PC-3 (cell line): ENCODE data around the gene KRTCAP2. TPM values are rescaled to one million over a fixed set of nuclear protein-coding genes. Genes with fewer than 3 reads are reported as not detected.

Source experiments
- ATAC-seq: fragments of 200-7000 bp; cut with Tn5 transposase; 2 replicates; pipeline ENCODE4 v1.9.1; 2020; ENCODE audit warnings: mild to moderate bottlenecking, moderate library complexity
- BruUV-seq: library from RNA; stranded (reverse); fragments of 400-500 nt; replicated peaks from 2 replicates; lab custom pipeline; 2021; lab: Mats Ljungman, UMichigan
- CTCF ChIA-PET: fragments of 300-600 bp; sonication (Branson Sonifier 250); formaldehyde crosslinking; loops from one replicate; lab custom pipeline; 2022; ENCODE audit warnings: antibody characterized with exemption; lab: Charles Lee
- POLR2A ChIA-PET: fragments of 300-600 bp; sonication (Branson Sonifier 250); formaldehyde crosslinking; loops from one replicate; lab custom pipeline; 2022; ENCODE audit warnings: antibody characterized with exemption; ENCODE audit not compliant: unreplicated experiment; lab: Charles Lee
- DNase-seq: peaks from one replicate; pipeline ENCODE4 v3.0.0-alpha.2; 2015
- H2AFZ ChIP-seq: fragments of 300-600 bp; sonication (generic); 2 replicates; pipeline ENCODE4 v1.6.0; 2016; ENCODE audit warnings: antibody characterized with exemption, low read length
- H3F3A ChIP-seq: fragments of 300-600 bp; sonication (generic); one replicate; pipeline ENCODE4 v1.6.0; 2017; ENCODE audit warnings: antibody characterized with exemption, low read length, control low read depth, mild to moderate bottlenecking; ENCODE audit not compliant: unreplicated experiment
- H3K27ac ChIP-seq: fragments of 300-600 bp; sonication (generic); 2 replicates; pipeline ENCODE4 v1.5.1; 2016; ENCODE audit warnings: mild to moderate bottlenecking, low read length
- H3K27me3 ChIP-seq: fragments of 300-600 bp; sonication (generic); 2 replicates; pipeline ENCODE4 v1.6.1; 2016; ENCODE audit warnings: low read length, mixed read lengths
- H3K36me3 ChIP-seq: fragments of 300-600 bp; sonication (generic); 2 replicates; pipeline ENCODE4 v1.6.1; 2016; ENCODE audit warnings: low read depth, mixed run types, low read length, mixed read lengths
- H3K4me1 ChIP-seq: fragments of 300-600 bp; sonication (generic); 2 replicates; pipeline ENCODE4 v1.5.1; 2016; ENCODE audit warnings: low read length; ENCODE audit not compliant: insufficient read depth
- H3K4me2 ChIP-seq: fragments of 300-600 bp; sonication (generic); 2 replicates; pipeline ENCODE4 v1.6.0; 2016; ENCODE audit warnings: low read length
- H3K4me3 ChIP-seq: fragments of 300-600 bp; sonication (generic); 2 replicates; pipeline ENCODE4 v1.5.1; 2016; ENCODE audit warnings: mild to moderate bottlenecking, low read length, mixed read lengths
- H3K79me2 ChIP-seq: fragments of 300-600 bp; sonication (generic); 2 replicates; pipeline ENCODE4 v1.6.1; 2017; ENCODE audit warnings: low read length, mixed read lengths
- H3K9ac ChIP-seq: fragments of 300-600 bp; sonication (generic); 2 replicates; pipeline ENCODE4 v1.6.0; 2016; ENCODE audit warnings: mild to moderate bottlenecking, low read length
- H3K9me2 ChIP-seq: fragments of 300-600 bp; sonication (generic); replicated peaks from 2 replicates; pipeline ENCODE4 v1.6.1; 2016; ENCODE audit warnings: mixed run types, low read length, mixed read lengths
- H3K9me3 ChIP-seq: fragments of 300-600 bp; sonication (generic); 2 replicates; pipeline ENCODE4 v1.6.1; 2016; ENCODE audit warnings: low read length, mixed read lengths
- H4K20me1 ChIP-seq: fragments of 300-600 bp; sonication (generic); 2 replicates; pipeline ENCODE4 v1.6.1; 2016; ENCODE audit warnings: low read length, mixed read lengths
- EZH2 ChIP-seq: fragments of 300-600 bp; sonication (generic); IDR thresholded peaks from one replicate; pipeline ENCODE4 v1.6.1; 2017; ENCODE audit warnings: antibody characterized with exemption, mild to moderate bottlenecking, low read length; ENCODE audit not compliant: unreplicated experiment
- EZH2phosphoT487 ChIP-seq: fragments of 300-600 bp; sonication (generic); IDR thresholded peaks from 2 replicates; pipeline ENCODE4 v1.6.1; 2018; ENCODE audit warnings: mild to moderate bottlenecking, antibody characterized with exemption, low read length, borderline replicate concordance
- intact Hi-C: fragments of 100-400 bp; cut with micrococcal nuclease; formaldehyde crosslinking; loops from 2 replicates; pipeline ENCODE4 v1.9.0; 2023
- total RNA-seq: library from RNA; depleted of rRNA; stranded (reverse); fragments of >200 nt; gene quantifications from 2 replicates; pipeline ENCODE4 v1.2.3, GENCODE V29; 2014
- TF ChIP-seq, protein P1 (sequence below): fragments of 300-600 bp; sonication (generic); conservative IDR thresholded peaks from 2 replicates; pipeline ENCODE4 v1.5.1; 2017; ENCODE audit warnings: antibody characterized with exemption, low read depth, mild to moderate bottlenecking, low read length

Gene KRTCAP2
- total RNA-seq, 1 experiment from 2014 or later = 241 TPM

GRCh38 chr1:155200920-155201319, 27.8 kb upstream of the KRTCAP2 start:
- intact Hi-C loops = no loop called here
- no peak overlapping the region for H3K4me2 ChIP-seq
- peaks cover 4% of the 10 kb centered on the region; the same call in 1 of the 2 replicates for H3K36me3 ChIP-seq
- no peaks in the 10 kb centered on the region for H3F3A ChIP-seq
- ChIA-PET CTCF (no interaction called here), POLR2A (no interaction called here)
- H3K27ac ChIP-seq = no peak overlapping the region
- no peaks in the 10 kb centered on the region for H3K79me2 ChIP-seq
- H3K4me1 ChIP-seq = peaks cover under 1% of the 10 kb centered on the region; the same call in 1 of the 2 replicates
- H2AFZ ChIP-seq = no peak overlapping the region
- H4K20me1 ChIP-seq = no peaks in the 10 kb centered on the region
- no peaks in the 10 kb centered on the region for H3K9me2 ChIP-seq
- H3K4me3 ChIP-seq = no peak overlapping the region
- no peak overlapping the region for H3K9ac ChIP-seq
- no peaks in the 10 kb centered on the region for H3K9me3 ChIP-seq
- TF ChIP-seq EZH2phosphoT487 (no peak), EZH2 (no peak)
- TF ChIP-seq, protein P1, sequence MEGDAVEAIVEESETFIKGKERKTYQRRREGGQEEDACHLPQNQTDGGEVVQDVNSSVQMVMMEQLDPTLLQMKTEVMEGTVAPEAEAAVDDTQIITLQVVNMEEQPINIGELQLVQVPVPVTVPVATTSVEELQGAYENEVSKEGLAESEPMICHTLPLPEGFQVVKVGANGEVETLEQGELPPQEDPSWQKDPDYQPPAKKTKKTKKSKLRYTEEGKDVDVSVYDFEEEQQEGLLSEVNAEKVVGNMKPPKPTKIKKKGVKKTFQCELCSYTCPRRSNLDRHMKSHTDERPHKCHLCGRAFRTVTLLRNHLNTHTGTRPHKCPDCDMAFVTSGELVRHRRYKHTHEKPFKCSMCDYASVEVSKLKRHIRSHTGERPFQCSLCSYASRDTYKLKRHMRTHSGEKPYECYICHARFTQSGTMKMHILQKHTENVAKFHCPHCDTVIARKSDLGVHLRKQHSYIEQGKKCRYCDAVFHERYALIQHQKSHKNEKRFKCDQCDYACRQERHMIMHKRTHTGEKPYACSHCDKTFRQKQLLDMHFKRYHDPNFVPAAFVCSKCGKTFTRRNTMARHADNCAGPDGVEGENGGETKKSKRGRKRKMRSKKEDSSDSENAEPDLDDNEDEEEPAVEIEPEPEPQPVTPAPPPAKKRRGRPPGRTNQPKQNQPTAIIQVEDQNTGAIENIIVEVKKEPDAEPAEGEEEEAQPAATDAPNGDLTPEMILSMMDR = no peak
- no peaks in the 10 kb centered on the region for H3K27me3 ChIP-seq
- no peak for ATAC-seq
- no TSS peak for BruUV-seq
- no peak for DNase-seq

DNA sequence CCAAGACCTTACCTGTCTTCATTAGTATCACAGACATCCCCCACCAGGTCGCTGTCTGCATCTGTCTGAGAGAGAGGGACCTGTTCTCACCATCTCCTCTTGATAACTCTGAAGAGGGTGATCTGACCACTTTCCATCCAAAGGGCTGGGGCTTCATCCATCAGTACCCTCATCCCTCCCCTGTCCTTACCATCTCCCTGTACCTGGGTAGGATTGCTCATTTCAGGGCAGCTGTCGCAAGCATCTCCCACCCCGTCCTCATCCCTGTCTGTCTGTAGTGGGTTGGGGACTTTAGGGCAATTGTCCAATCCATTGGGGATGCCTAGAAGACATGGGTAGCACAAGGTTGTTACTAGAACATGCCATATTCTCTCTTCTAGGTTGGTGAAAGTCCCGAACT, 26.7 kb upstream of the KRTCAP2 start:
- intact Hi-C loops = no loop called here

DNA sequence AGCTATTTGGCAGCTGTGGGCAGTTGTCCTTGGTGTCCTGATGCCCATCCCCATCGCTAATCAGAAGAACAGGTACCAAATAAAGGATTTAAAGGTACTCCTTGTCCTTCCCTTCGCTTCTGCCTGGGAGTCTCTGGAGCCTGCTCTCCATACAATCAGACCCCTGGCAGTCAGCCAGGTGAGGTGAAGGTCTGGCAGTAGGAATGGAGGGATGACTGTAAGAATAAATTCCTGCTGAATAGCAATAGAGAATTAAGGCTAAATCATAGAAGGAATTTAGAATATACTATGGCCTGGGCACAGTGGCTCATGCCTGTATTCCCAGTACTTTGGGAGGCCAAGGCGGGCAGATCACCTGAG, 25.4 kb upstream of the KRTCAP2 start:
- H3K4me2 ChIP-seq = no peak overlapping the region
- ChIA-PET CTCF (no interaction called here), POLR2A (interaction anchor here (0.9 kb wide), 1 partner anchor 118 kb away, joined by 6 read pairs; no protein-coding TSS in a partner anchor)
- H3K27ac ChIP-seq = no peak overlapping the region
- no TSS peak for BruUV-seq
- peaks cover 4% of the 10 kb centered on the region; the same call in 1 of the 2 replicates for H3K36me3 ChIP-seq
- no peak overlapping the region for H3K4me3 ChIP-seq
- no peak overlapping the region for H2AFZ ChIP-seq
- no peaks in the 10 kb centered on the region for H4K20me1 ChIP-seq
- TF ChIP-seq EZH2phosphoT487 (no peak), EZH2 (no peak)
- H3F3A ChIP-seq = no peaks in the 10 kb centered on the region
- peaks cover 4% of the 10 kb centered on the region; the same call in 1 of the 2 replicates for H3K79me2 ChIP-seq
- no peak for ATAC-seq
- no peaks in the 10 kb centered on the region for H3K27me3 ChIP-seq
- no peaks in the 10 kb centered on the region for H3K9me3 ChIP-seq
- no peak overlapping the region for H3K9ac ChIP-seq
- intact Hi-C loops = no loop called here
- no peaks in the 10 kb centered on the region for H3K9me2 ChIP-seq
- H3K4me1 ChIP-seq = peaks cover 17% of the 10 kb centered on the region
- DNase-seq = no peak

More for the DNA sequence above, 26.7 kb upstream of the KRTCAP2 start:
- no peak overlapping the region for H3K9ac ChIP-seq
- H3K4me3 ChIP-seq = no peak overlapping the region
- CTCF ChIA-PET = no interaction called here
- H3F3A ChIP-seq = no peaks in the 10 kb centered on the region
- no peak for TF ChIP-seq EZH2phosphoT487
- TF ChIP-seq, protein P1 = no peak
- TF ChIP-seq EZH2 = no peak
- DNase-seq = no peak
- POLR2A ChIA-PET = interaction anchor here (0.6 kb wide), 1 partner anchor 41 kb away, joined by 4 read pairs; a partner anchor contains a TSS
- H3K36me3 ChIP-seq = peaks cover 4% of the 10 kb centered on the region; the same call in 1 of the 2 replicates
- H3K27me3 ChIP-seq = no peaks in the 10 kb centered on the region
- no peak for ATAC-seq
- H3K9me2 ChIP-seq = no peaks in the 10 kb centered on the region
- peaks cover 8% of the 10 kb centered on the region for H3K4me1 ChIP-seq
- no peaks in the 10 kb centered on the region for H4K20me1 ChIP-seq
- H3K4me2 ChIP-seq = no peak overlapping the region
- H2AFZ ChIP-seq = no peak overlapping the region
- peaks cover 4% of the 10 kb centered on the region; the same call in 1 of the 2 replicates for H3K79me2 ChIP-seq
- H3K27ac ChIP-seq = no peak overlapping the region
- H3K9me3 ChIP-seq = no peaks in the 10 kb centered on the region
- BruUV-seq = no TSS peak
